Stomach smooth muscle (tissue), 2 donors: ENCODE measurements around the gene TMPRSS4.

Source experiments
- H3K27ac ChIP-seq: one replicate; pipeline ENCODE4 v1.7.0; 2013; ENCODE audit warnings: mild to moderate bottlenecking, low read length, inconsistent platforms
- H3K27me3 ChIP-seq, 2 donors: one replicate each; pipeline ENCODE4 v1.7.0; 2013; ENCODE audit warnings: low read length in 2 of 2; ENCODE audit not compliant: insufficient read depth in 2 of 2, control insufficient read depth in 1 of 2
- H3K36me3 ChIP-seq, 2 donors: one replicate each; pipeline ENCODE4 v1.7.0; 2013; ENCODE audit warnings: low read length in 2 of 2; ENCODE audit not compliant: control insufficient read depth in 2 of 2, insufficient read depth in 2 of 2
- H3K4me1 ChIP-seq: one replicate; pipeline ENCODE4 v1.7.0; 2013; ENCODE audit warnings: low read length; ENCODE audit not compliant: control insufficient read depth, insufficient read depth
- H3K4me3 ChIP-seq, 2 donors: one replicate each; pipeline ENCODE4 v1.7.0; 2013; ENCODE audit warnings: low read length in 2 of 2
- H3K9ac ChIP-seq, 2 donors: one replicate each; pipeline ENCODE4 v1.7.0; 2013; ENCODE audit warnings: low read length in 2 of 2, mild to moderate bottlenecking in 1 of 2
- H3K9me3 ChIP-seq, 2 donors: one replicate each; pipeline ENCODE4 v1.7.0; 2013; ENCODE audit warnings: low read length in 2 of 2; ENCODE audit not compliant: control insufficient read depth in 2 of 2
- donor health status: healthy.
- donor health status: Pancreatic carcinoma.

TMPRSS4 gene

GRCh38 chr11:118067006-118067405 is 9.9 kb upstream of the TMPRSS4 start:
- H3K36me3 ChIP-seq: no peaks in the 10 kb centered on the region
- no peaks in the 10 kb centered on the region for H3K9me3 ChIP-seq
- H3K27ac ChIP-seq: no peak overlapping the region
- no peak overlapping the region for H3K4me3 ChIP-seq
- peaks cover 8 to 9% of the 10 kb centered on the region in 2 donors for H3K27me3 ChIP-seq
- no peak overlapping the region for H3K9ac ChIP-seq
- H3K4me1 ChIP-seq: no peaks in the 10 kb centered on the region

- H3K4me3 ChIP-seq: no peak overlapping the region
- H3K9me3 ChIP-seq: no peaks in the 10 kb centered on the region
- H3K4me1 ChIP-seq: no peaks in the 10 kb centered on the region
- no peak overlapping the region for H3K27ac ChIP-seq
- no peak overlapping the region for H3K9ac ChIP-seq
- no peaks in the 10 kb centered on the region for H3K36me3 ChIP-seq
- peaks cover 8 to 9% of the 10 kb centered on the region in 2 donors for H3K27me3 ChIP-seq
Measured at GRCh38 chr11:118068206-118068944, 8.5 kb upstream of the TMPRSS4 start.

- no peak overlapping the region for H3K9ac ChIP-seq
- peaks cover 9 to 10% of the 10 kb centered on the region in 2 donors for H3K27me3 ChIP-seq
- no peak overlapping the region for H3K27ac ChIP-seq
- no peaks in the 10 kb centered on the region for H3K4me1 ChIP-seq
- no peak overlapping the region for H3K4me3 ChIP-seq
- no peaks in the 10 kb centered on the region for H3K36me3 ChIP-seq
- H3K9me3 ChIP-seq: no peaks in the 10 kb centered on the region
Measured at GRCh38 chr11:118068945-118069612, 7.8 kb upstream of the TMPRSS4 start.

- H3K9ac ChIP-seq: no peak overlapping the region
- no peaks in the 10 kb centered on the region for H3K36me3 ChIP-seq
- no peak overlapping the region for H3K27ac ChIP-seq
- H3K4me3 ChIP-seq: no peak overlapping the region
- H3K27me3 ChIP-seq: peaks cover 0 to 5% of the 10 kb centered on the region in 2 donors
- no peaks in the 10 kb centered on the region for H3K9me3 ChIP-seq
- no peaks in the 10 kb centered on the region for H3K4me1 ChIP-seq
Measured at GRCh38 chr11:118071416-118072030, 5.4 kb upstream of the TMPRSS4 start.

DNA sequence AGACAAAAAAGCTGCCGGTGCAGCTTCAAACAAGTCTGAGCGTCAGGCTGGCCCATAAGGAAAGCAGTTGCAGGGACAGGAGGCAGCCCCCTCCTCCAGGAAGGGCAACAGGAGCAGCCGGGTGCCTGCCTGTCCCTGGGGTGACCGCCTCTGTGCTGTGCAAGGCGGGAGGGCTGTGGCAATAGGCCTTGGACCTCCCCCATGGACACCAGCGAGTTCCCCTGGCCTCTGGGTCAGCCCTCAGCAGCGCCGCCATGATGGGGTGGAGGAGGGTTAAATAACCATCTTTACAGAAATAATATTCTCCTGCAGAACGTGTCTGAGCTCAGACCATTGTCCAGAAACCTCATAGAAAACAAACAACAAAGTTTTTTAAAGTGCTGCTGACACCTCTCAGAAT is 3.3 kb upstream of the TMPRSS4 start:
- no peaks in the 10 kb centered on the region for H3K4me1 ChIP-seq
- no peak overlapping the region for H3K4me3 ChIP-seq
- peaks cover 0 to 2% of the 10 kb centered on the region in 2 donors for H3K27me3 ChIP-seq
- no peak overlapping the region for H3K9ac ChIP-seq
- H3K27ac ChIP-seq: no peak overlapping the region
- H3K9me3 ChIP-seq: no peaks in the 10 kb centered on the region
- H3K36me3 ChIP-seq: no peaks in the 10 kb centered on the region

DNA sequence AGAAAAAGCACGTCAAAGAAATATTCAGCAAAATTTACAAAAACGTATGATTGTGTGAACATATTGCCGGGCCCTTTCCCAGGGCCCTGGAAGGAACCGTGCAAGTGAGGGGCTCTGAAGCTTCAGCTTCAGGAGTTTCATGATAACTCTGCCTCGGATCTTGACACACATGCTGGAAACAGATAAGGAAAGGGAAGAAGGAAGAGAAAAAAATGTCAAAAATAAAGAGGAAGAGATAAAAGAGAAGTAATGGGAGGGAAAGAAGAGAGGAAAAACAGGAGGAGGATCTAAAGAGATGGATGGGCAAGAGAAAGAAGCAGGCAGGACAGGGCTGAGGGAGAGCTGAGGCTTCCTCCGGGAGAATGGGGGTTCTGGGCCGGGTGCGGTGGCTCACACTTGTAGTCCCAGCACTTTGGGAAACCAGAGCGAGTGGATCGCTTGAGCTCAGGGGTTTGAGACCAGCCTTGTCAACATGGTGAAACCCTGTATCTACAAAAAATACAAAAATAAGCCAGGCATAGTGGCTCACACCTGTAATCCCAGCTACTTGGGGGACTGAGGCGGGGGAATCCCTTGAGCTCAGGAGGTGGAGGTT is 2.7 kb upstream of the TMPRSS4 start:
- H3K4me3 ChIP-seq: no peak overlapping the region
- H3K9ac ChIP-seq: no peak overlapping the region
- H3K36me3 ChIP-seq: no peaks in the 10 kb centered on the region
- H3K27ac ChIP-seq: no peak overlapping the region
- no peaks in the 10 kb centered on the region for H3K9me3 ChIP-seq
- H3K27me3 ChIP-seq: peaks cover 0 to 2% of the 10 kb centered on the region in 2 donors
- no peaks in the 10 kb centered on the region for H3K4me1 ChIP-seq

DNA sequence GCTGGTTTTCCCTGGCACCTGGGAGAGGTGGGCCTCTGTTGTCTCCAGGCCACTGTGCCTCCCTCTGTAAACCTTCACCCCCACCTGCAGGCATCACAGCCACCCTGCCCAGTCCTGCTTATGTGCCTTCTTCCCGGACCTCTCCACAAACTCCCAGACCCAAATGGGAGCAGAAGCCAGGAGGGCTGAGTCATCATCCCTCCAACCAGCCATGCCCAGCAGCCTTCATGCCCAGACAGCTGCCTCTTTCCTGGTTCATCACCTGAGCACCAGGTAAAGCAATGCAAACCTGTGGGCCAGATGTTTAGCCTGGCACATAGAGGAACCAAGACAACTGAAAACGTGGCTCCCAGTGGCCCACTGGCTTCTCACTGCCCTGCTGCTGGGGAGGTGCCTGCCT is 2.1 kb upstream of the TMPRSS4 start:
- H3K27ac ChIP-seq: no peak overlapping the region
- H3K27me3 ChIP-seq: peaks cover 0 to 2% of the 10 kb centered on the region in 2 donors
- no peaks in the 10 kb centered on the region for H3K4me1 ChIP-seq
- no peaks in the 10 kb centered on the region for H3K9me3 ChIP-seq
- H3K4me3 ChIP-seq: no peak overlapping the region
- H3K36me3 ChIP-seq: no peaks in the 10 kb centered on the region
- no peak overlapping the region for H3K9ac ChIP-seq

DNA sequence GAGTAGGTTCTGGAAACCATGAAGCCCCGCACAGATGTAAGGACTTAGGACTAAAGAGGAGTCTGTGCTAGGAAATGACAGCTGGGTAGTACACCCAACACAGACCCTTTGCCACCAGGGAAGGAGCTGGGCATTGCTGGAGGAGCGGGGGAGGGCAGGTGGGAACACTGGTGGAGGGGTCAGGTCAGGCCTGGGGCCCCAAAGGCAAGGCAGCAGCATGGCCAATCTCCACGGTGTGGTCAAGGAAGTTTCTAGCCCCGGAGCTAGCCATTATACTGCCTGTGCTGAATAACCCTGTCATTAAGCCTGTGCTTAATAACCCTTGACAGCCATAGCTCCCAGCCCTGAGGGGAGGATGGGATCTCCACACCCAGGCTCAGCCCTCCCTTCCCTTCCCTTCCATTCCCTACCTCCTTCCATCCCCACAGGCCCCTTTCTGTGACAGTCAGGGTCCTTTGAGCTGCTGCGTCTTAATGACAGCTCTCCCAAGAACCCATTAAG is 2.1 kb downstream of the TMPRSS4 start:
- peaks cover 2% of the 10 kb centered on the region for H3K4me1 ChIP-seq
- H3K9me3 ChIP-seq: no peaks in the 10 kb centered on the region
- no peaks in the 10 kb centered on the region for H3K36me3 ChIP-seq
- peaks cover 0 to 7% of the 10 kb centered on the region in 2 donors for H3K27me3 ChIP-seq
- H3K4me3 ChIP-seq: no peak overlapping the region
- no peak overlapping the region for H3K27ac ChIP-seq
- H3K9ac ChIP-seq: no peak overlapping the region

- Histone ChIP-seq H3K9me3 (no peaks in the 10 kb centered on the region), H3K9ac (no peak overlapping the region), H3K4me3 (no peak overlapping the region), H3K27me3 (peaks cover 0 to 7% of the 10 kb centered on the region in 2 donors), H3K27ac (no peak overlapping the region), H3K4me1 (peaks cover 6% of the 10 kb centered on the region), H3K36me3 (no peaks in the 10 kb centered on the region)
Measured at GRCh38 chr11:118079491-118079890, 2.6 kb downstream of the TMPRSS4 start.

DNA sequence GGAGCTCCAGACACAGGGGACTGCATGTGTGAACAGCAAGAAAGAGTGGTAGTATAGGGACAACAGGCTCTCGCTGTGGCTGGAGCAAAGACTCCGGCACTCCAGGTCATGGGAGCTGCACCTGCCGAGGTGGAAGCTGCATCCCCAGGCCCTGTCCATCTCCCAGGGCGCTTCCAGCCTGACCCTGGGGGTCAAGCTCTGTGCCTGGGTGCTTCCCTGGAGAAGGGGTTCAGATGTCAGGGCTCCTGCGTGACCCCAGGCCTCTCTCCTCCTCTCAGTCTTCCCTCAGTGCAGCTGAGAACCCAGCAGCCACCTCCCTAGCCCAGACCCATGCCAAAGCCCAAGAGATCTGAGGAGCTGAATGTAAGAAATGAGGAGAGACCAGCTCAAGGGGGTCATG is 3.4 kb downstream of the TMPRSS4 start:
- Histone ChIP-seq H3K36me3 (no peaks in the 10 kb centered on the region), H3K27me3 (peaks cover 0 to 7% of the 10 kb centered on the region in 2 donors), H3K9ac (no peak overlapping the region), H3K4me3 (no peak overlapping the region), H3K9me3 (no peaks in the 10 kb centered on the region), H3K27ac (no peak overlapping the region), H3K4me1 (peaks cover 6% of the 10 kb centered on the region)
